IPS-NIHi7 (cell line): ENCODE results near the gene OR3A1.
"Not testable (repeated sequence)": the region's sequence is repeated elsewhere in the genome, so short reads cannot be mapped to it uniquely, and the experiment has no call there.

Source experiments
- DNase-seq: peaks from one replicate; pipeline ENCODE4 v3.0.0; 2012; ENCODE audit warnings: mixed read lengths; ENCODE audit errors: extremely low spot score

The OR3A1 gene

GRCh38 chr17:3298260-3298659 lies at the start of gene OR3A1:
Gene OR3A1 (minus strand): TSS chr17:3298360. CDS start chr17:3292582, 5,778 bp downstream.
- DNase-seq = no peak

GRCh38 chr17:3342782-3343181 lies 44.6 kb upstream of the OR3A1 start:
- DNase-seq = not testable (repeated sequence)

- no peak for DNase-seq
Observed at GRCh38 chr17:3335876-3336275, 37.7 kb upstream of the OR3A1 start.

GRCh38 chr17:3318336-3318735 lies 20.2 kb upstream of the OR3A1 start:
- no peak for DNase-seq

GRCh38 chr17:3316836-3317235 lies 18.7 kb upstream of the OR3A1 start:
- no peak for DNase-seq

- no peak for DNase-seq
Observed at GRCh38 chr17:3308603-3309002, 10.4 kb upstream of the OR3A1 start.

- DNase-seq = no peak
Observed at GRCh38 chr17:3295632-3296031, 2.5 kb downstream of the OR3A1 start.

- not testable (repeated sequence) for DNase-seq
Observed at GRCh38 chr17:3293548-3293947, 4.6 kb downstream of the OR3A1 start.

- DNase-seq = no peak
Observed at GRCh38 chr17:3282901-3283300, 15.3 kb downstream of the OR3A1 start.

- DNase-seq = no peak
Observed at GRCh38 chr17:3276126-3276525, 22.0 kb downstream of the OR3A1 start.

- no peak for DNase-seq
Observed at GRCh38 chr17:3271072-3271848, 26.9 kb downstream of the OR3A1 start.

GRCh38 chr17:3260600-3260999 lies 37.6 kb downstream of the OR3A1 start:
- no peak for DNase-seq

GRCh38 chr17:3260163-3260562 lies 38.0 kb downstream of the OR3A1 start:
- no peak for DNase-seq

- no peak for DNase-seq
Observed at GRCh38 chr17:3256575-3256974, 41.6 kb downstream of the OR3A1 start.

GRCh38 chr17:3249013-3249412 lies 49.1 kb downstream of the OR3A1 start:
- DNase-seq = not testable (repeated sequence)

- not testable (repeated sequence) for DNase-seq
Observed at GRCh38 chr17:3244841-3245240, 53.3 kb downstream of the OR3A1 start.

- not testable (repeated sequence) for DNase-seq
Observed at GRCh38 chr17:3241044-3241443, 57.1 kb downstream of the OR3A1 start.
